ENCODE data around the gene CADM1. TPM values are rescaled to one million over a fixed set of nuclear protein-coding genes. Genes with fewer than 3 reads are reported as not detected.

Gene CADM1
- total and polyA plus RNA-seq, 4 donors: 13.0 to 40.6 (median 28.9) TPM

- WGBS: 79% methylated on average over 3 of the region's 3 CpGs
- Histone ChIP-seq H3K4me3 (ENCODE audit: low read depth in 1 of 3, low read length in 3 of 3) (no peak overlapping the region), H3K4me1 (ENCODE audit: control insufficient read depth in 4 of 4, insufficient read depth in 4 of 4, low read length in 3 of 4) (peaks cover 2 to 11% (median 7%) of the 10 kb centered on the region in 4 donors), H3K9me3 (ENCODE audit: control insufficient read depth in 4 of 4, low read length in 3 of 4) (no peaks in the 10 kb centered on the region), H3K36me3 (ENCODE audit: control insufficient read depth in 4 of 4, insufficient read depth in 3 of 4, low read depth in 1 of 4, low read length in 3 of 4) (no peaks in the 10 kb centered on the region), H3K9ac (ENCODE audit: low read depth in 1 of 2, low read length in 2 of 2) (no peak overlapping the region), H3K27ac (ENCODE audit: low read depth in 1 of 2, low read length in 2 of 2) (no peak overlapping the region), H3K27me3 (ENCODE audit: control insufficient read depth in 4 of 4, insufficient read depth in 4 of 4, low read length in 3 of 4) (no peaks in the 10 kb centered on the region)
- TF ChIP-seq HNF4A (conservative IDR thresholded peaks at IDR 0.05): no peak
- TF ChIP-seq FOXA2 (IDR thresholded peaks at IDR 0.05): no peak
- no peak for TF ChIP-seq GABPA (IDR thresholded peaks at IDR 0.05 in 1 of 2, conservative IDR thresholded peaks at IDR 0.05 in 1 of 2)
- TF ChIP-seq EGR1 (IDR thresholded peaks at IDR 0.05; ENCODE audit: low read depth in 2 of 2): no peak
- TF ChIP-seq RXRA (IDR thresholded peaks at IDR 0.05): no peak
- TF ChIP-seq, protein P1, sequence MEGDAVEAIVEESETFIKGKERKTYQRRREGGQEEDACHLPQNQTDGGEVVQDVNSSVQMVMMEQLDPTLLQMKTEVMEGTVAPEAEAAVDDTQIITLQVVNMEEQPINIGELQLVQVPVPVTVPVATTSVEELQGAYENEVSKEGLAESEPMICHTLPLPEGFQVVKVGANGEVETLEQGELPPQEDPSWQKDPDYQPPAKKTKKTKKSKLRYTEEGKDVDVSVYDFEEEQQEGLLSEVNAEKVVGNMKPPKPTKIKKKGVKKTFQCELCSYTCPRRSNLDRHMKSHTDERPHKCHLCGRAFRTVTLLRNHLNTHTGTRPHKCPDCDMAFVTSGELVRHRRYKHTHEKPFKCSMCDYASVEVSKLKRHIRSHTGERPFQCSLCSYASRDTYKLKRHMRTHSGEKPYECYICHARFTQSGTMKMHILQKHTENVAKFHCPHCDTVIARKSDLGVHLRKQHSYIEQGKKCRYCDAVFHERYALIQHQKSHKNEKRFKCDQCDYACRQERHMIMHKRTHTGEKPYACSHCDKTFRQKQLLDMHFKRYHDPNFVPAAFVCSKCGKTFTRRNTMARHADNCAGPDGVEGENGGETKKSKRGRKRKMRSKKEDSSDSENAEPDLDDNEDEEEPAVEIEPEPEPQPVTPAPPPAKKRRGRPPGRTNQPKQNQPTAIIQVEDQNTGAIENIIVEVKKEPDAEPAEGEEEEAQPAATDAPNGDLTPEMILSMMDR (IDR thresholded peaks at IDR 0.05; ENCODE audit: low read depth, low read length, missing input control): no peak
- TF ChIP-seq TAF1 (conservative IDR thresholded peaks at IDR 0.05): no peak
- TF ChIP-seq FOXA1 (IDR thresholded peaks at IDR 0.05): no peak
- no peak for TF ChIP-seq YY1 (IDR thresholded peaks at IDR 0.05)
- no peak for TF ChIP-seq RAD21 (IDR thresholded peaks at IDR 0.05)
- TF ChIP-seq SP1 (IDR thresholded peaks at IDR 0.05): no peak
- TF ChIP-seq ATF3 (IDR thresholded peaks at IDR 0.05): no peak
- TF ChIP-seq NR2F2 (IDR thresholded peaks at IDR 0.05): no peak
- TF ChIP-seq JUND (IDR thresholded peaks at IDR 0.05): no peak
- no peak for TF ChIP-seq REST (IDR thresholded peaks at IDR 0.05)
- no peak for DNase-seq (ENCODE audit: low spot score)
Observed at GRCh38 chr11:115466122-115466521, 38.1 kb downstream of the CADM1 start.

DNA sequence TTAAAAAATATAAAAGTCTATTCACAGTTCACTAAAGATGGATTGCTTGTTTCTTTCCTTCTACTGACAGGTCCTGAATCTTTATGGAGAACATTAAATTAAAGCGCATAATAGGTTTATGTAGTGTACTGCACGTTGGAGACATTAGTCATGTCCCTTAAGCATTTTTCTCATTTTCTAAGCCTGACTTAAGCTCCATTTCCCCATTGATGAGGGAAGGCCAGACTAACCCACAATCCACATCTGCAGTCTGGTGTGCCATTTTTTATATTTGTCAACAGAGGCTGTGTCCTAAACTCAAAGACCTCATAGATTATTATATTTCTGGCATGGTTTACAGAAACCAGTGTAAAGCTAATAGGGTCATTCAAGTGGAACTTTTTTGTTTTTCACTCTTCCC, 39.9 kb downstream of the CADM1 start:
- H3K9me3 ChIP-seq (ENCODE audit: control insufficient read depth in 4 of 4, low read length in 3 of 4): no peaks in the 10 kb centered on the region
- no peak overlapping the region for H3K4me3 ChIP-seq (ENCODE audit: low read depth in 1 of 3, low read length in 3 of 3)
- no peak overlapping the region for H3K27ac ChIP-seq (ENCODE audit: low read depth in 1 of 2, low read length in 2 of 2)
- DNase-seq (ENCODE audit: low spot score): no peak
- H3K27me3 ChIP-seq (ENCODE audit: control insufficient read depth in 4 of 4, insufficient read depth in 4 of 4, low read length in 3 of 4): no peaks in the 10 kb centered on the region
- no peak overlapping the region for H3K9ac ChIP-seq (ENCODE audit: low read depth in 1 of 2, low read length in 2 of 2)
- H3K36me3 ChIP-seq (ENCODE audit: control insufficient read depth in 4 of 4, insufficient read depth in 3 of 4, low read depth in 1 of 4, low read length in 3 of 4): no peaks in the 10 kb centered on the region
- H3K4me1 ChIP-seq (ENCODE audit: control insufficient read depth in 4 of 4, insufficient read depth in 4 of 4, low read length in 3 of 4): peaks cover 0 to 1% (median 0%) of the 10 kb centered on the region in 4 donors
- 90% methylated on average over 2 of the region's 2 CpGs for WGBS
- TF ChIP-seq TAF1 (conservative IDR thresholded peaks at IDR 0.05) (no peak), EGR1 (IDR thresholded peaks at IDR 0.05; ENCODE audit: low read depth in 2 of 2) (no peak), HNF4G (IDR thresholded peaks at IDR 0.05) (no peak), SP1 (IDR thresholded peaks at IDR 0.05) (no peak), FOXA1 (IDR thresholded peaks at IDR 0.05) (no peak), MAX (IDR thresholded peaks at IDR 0.05) (no peak), YY1 (IDR thresholded peaks at IDR 0.05) (no peak), FOXA2 (IDR thresholded peaks at IDR 0.05) (no peak), HNF4A (conservative IDR thresholded peaks at IDR 0.05) (no peak)
- TF ChIP-seq, protein P1 (IDR thresholded peaks at IDR 0.05; ENCODE audit: low read depth, low read length, missing input control): no peak
- TF ChIP-seq, protein P2, sequence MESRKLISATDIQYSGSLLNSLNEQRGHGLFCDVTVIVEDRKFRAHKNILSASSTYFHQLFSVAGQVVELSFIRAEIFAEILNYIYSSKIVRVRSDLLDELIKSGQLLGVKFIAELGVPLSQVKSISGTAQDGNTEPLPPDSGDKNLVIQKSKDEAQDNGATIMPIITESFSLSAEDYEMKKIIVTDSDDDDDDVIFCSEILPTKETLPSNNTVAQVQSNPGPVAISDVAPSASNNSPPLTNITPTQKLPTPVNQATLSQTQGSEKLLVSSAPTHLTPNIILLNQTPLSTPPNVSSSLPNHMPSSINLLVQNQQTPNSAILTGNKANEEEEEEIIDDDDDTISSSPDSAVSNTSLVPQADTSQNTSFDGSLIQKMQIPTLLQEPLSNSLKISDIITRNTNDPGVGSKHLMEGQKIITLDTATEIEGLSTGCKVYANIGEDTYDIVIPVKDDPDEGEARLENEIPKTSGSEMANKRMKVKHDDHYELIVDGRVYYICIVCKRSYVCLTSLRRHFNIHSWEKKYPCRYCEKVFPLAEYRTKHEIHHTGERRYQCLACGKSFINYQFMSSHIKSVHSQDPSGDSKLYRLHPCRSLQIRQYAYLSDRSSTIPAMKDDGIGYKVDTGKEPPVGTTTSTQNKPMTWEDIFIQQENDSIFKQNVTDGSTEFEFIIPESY (IDR thresholded peaks at IDR 0.05): no peak

Data from liver (tissue), 9 donors.